ENCODE results near the gene PRR13.
"Not testable (repeated sequence)": the region's sequence is repeated elsewhere in the genome, so short reads cannot be mapped to it uniquely, and the experiment has no call there.

The PRR13 gene

GRCh38 chr12:53441040-53441833, at the start of gene PRR13:
Gene PRR13, plus strand, starts transcription at chr12:53441734. Its CDS starts 981 bp downstream, at chr12:53442715.
- DNase-seq (ENCODE audit: low spot score): peak; percentile 96

DNA sequence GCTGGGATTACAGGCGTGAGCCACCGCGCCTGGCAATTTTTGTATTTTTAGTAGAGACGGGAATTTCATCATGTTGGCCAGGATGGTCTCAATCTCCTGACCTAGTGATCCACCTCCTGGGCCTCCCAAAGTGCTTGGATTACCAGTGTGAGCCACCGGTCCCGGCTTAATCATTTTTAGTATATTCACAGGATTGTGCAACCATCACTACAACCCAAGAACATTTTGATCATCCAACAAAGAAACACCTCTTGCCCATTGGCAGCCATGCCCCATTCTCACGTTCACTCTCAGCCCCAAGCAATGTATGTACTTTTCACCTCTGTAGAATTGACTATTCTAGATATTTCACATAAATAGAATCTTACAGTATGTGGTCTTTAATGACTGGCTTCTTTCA, 41.6 kb upstream of the PRR13 start:
- no peak for DNase-seq (ENCODE audit: low spot score)

GRCh38 chr12:53402351-53402750, 39.2 kb upstream of the PRR13 start:
- DNase-seq (ENCODE audit: low spot score): not testable (repeated sequence)

DNA sequence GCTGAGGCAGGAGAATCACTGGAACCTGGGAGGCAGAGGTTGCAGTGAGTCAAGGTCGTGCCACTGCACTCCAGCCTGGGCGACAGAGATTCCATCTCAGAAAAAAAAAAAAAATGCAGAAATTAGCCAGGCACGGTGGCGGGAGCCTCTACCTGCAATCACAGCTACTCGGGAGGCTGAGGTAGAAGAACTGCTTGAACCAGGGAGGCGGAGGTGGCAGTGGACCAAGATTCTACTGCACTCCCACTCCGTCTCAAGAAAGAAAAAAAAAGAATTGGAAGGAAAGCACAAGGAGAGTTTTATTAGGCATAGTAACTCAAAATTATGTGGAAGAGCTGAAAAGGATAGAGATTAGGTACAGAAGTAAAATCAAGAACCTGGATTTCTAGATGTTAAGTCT, 38.7 kb upstream of the PRR13 start:
- no peak for DNase-seq (ENCODE audit: low spot score)

DNA sequence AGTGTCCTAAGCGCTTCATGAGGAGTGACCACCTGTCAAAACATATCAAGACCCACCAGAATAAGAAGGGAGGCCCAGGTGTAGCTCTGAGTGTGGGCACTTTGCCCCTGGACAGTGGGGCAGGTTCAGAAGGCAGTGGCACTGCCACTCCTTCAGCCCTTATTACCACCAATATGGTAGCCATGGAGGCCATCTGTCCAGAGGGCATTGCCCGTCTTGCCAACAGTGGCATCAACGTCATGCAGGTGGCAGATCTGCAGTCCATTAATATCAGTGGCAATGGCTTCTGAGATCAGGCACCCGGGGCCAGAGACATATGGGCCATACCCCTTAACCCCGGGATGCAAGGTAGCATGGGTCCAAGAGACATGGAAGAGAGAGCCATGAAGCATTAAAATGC, 30.6 kb upstream of the PRR13 start:
- no peak for DNase-seq (ENCODE audit: low spot score)

GRCh38 chr12:53413485-53414204, 27.9 kb upstream of the PRR13 start:
- no peak for DNase-seq (ENCODE audit: low spot score)

- no peak for DNase-seq (ENCODE audit: low spot score)
These were observed 26.6 kb upstream of the PRR13 start for GRCh38 chr12:53414756-53415417.

- DNase-seq (ENCODE audit: low spot score): not testable (repeated sequence)
These were observed 25.7 kb upstream of the PRR13 start for GRCh38 chr12:53415752-53416389.

DNA sequence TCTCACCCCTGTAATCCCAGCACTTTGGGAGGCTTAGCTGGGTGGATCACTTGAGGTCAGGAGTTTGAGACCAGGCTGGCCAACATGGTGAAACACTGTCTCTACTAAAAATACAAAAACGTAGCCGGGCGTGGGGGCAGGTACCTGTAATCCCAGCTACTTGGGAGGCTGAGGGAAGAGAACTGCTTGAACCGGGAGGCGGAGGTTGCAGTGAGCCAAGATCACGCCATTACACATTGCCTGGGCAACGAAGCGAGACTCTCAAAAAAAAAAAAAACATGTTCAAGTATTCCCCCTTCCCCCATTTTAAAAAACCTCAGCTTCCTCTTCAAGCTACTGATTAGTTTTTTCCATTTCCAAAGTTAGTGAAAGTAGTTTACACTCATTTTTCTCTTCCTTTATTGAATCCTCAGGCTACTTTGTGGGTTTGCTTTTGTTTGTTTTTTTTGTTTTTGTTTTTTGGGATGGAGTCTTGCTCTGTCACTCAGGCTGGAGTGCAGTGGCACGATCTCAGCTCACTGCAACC, 24.2 kb upstream of the PRR13 start:
- not testable (repeated sequence) for DNase-seq (ENCODE audit: low spot score)

- no peak for DNase-seq (ENCODE audit: low spot score)
These were observed 23.3 kb upstream of the PRR13 start for GRCh38 chr12:53418221-53418620.

DNA sequence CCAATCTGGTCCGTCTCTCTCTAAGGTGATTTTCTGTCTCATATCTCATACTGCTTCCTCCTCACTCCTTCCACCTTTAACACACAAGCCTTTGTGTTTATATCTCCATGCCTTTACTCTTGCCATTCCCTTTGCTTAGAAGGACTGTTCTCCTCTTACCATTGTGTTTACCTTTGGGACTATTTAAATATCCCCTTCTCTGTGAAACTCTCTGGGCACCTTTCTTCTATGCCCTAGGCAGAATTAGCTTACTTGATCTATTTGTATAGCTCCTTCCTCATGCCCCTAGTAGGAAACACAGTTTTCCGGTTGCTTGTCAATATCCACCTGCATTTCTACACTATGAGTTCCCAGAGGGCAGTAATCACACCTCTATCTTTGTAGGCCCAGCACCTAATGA, 21.8 kb upstream of the PRR13 start:
- DNase-seq (ENCODE audit: low spot score): no peak

GRCh38 chr12:53422247-53422646, 19.3 kb upstream of the PRR13 start:
- not testable (repeated sequence) for DNase-seq (ENCODE audit: low spot score)

GRCh38 chr12:53423597-53423996, 17.9 kb upstream of the PRR13 start, which contains the start of gene AMHR2:
Gene AMHR2, plus strand, starts transcription at chr12:53423855. Its CDS starts 80 bp downstream, at chr12:53423935.
- DNase-seq (ENCODE audit: low spot score): no peak

DNA sequence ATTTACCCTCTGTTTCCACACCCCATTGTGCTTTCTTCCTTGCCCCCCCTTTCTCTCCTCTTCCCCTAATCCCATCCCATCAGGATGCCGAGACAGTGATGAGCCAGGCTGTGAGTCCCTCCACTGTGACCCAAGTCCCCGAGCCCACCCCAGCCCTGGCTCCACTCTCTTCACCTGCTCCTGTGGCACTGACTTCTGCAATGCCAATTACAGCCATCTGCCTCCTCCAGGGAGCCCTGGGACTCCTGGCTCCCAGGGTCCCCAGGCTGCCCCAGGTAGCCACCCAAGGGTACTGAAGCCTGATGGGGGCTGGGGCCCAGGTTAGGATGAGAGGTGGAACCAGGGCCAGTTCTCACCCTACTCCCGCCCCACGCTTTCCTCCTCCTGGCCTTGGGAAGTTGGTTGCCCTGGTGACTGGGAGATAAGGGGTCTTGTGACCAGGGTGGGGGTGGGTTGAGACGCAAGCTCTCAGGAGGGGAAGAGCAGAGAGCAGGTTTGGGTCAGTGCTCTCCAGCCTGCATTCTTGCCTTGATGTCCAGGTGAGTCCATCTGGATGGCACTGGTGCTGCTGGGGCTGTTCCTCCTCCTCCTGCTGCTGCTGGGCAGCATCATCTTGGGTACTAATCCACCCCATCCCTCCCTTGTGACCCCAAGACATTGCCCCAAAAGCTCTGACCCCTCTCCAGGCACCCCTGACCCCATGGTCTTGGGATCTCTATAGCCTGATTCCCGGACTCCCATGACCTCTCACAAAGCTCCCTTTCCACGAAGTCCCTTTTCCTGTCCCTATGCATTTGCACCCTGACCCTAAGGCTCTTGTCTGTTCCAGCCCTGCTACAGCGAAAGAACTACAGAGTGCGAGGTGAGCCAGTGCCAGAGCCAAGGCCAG, 16.7 kb upstream of the PRR13 start:
- DNase-seq (ENCODE audit: low spot score): no peak

DNA sequence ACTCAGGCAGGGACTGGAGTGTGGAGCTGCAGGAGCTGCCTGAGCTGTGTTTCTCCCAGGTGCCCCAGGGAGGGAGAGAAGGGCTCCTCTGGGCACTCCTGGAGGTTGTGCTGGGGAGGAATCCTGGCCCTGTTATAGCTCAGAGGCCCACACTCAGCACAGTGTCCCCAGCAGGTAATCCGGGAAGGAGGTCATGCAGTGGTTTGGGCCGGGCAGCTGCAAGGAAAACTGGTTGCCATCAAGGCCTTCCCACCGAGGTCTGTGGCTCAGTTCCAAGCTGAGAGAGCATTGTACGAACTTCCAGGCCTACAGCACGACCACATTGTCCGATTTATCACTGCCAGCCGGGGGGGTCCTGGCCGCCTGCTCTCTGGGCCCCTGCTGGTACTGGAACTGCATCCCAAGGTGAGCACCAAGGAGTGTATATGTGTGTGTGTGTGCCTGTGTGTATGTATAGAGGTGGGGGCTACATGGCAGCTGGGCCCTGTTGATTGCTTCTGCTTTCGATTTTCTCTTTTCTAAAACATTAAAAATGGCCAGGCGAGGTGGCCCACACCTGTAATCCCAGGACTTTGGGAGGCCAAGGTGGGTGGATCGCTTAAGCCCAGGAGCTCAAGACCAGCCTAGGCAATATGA, 15.9 kb upstream of the PRR13 start:
- DNase-seq (ENCODE audit: low spot score): no peak

- peak; percentile 81 for DNase-seq (ENCODE audit: low spot score)
These were observed 13.5 kb upstream of the PRR13 start for GRCh38 chr12:53427905-53428594.

DNA sequence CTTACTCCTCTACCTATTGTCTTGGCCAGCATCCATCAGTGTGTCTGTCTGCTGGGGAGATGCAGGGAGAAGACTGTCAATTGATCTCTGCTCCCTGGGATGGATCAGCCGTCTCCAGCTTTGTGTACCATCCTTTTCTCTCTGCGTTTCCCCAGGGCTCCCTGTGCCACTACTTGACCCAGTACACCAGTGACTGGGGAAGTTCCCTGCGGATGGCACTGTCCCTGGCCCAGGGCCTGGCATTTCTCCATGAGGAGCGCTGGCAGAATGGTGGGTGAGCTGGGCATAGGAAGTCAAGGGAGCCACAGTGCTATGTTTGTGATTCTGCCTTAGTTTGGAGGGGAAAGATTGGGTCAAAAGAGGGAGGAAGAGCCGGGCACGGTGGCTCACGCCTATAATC, 12.8 kb upstream of the PRR13 start:
- DNase-seq (ENCODE audit: low spot score): no peak

DNA sequence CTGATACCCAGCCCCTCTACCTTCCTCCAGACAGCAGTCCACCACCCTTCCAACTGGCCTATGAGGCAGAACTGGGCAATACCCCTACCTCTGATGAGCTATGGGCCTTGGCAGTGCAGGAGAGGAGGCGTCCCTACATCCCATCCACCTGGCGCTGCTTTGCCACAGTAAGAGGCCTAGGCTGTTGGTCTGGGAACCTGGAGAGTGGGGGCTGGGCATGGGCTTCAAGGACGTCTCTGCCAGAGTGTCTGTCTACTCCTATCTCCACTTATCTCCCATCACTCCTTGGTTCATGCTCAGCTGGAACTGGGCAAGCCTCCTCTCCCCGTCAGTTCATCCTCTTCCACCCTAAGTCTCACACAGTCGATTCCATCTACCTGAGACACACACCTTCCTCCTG, 11.4 kb upstream of the PRR13 start:
- no peak for DNase-seq (ENCODE audit: low spot score)

DNA sequence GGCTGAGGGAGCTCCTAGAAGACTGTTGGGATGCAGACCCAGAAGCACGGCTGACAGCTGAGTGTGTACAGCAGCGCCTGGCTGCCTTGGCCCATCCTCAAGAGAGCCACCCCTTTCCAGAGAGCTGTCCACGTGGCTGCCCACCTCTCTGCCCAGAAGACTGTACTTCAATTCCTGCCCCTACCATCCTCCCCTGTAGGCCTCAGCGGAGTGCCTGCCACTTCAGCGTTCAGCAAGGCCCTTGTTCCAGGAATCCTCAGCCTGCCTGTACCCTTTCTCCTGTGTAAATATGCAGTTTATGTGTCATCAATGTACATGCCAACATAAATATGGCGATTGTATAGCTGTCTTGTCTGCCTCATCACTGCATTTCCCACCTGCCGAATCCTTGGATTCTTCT, 10.3 kb upstream of the PRR13 start:
- DNase-seq (ENCODE audit: low spot score): no peak

- DNase-seq (ENCODE audit: low spot score): not testable (repeated sequence)
These were observed 6.2 kb upstream of the PRR13 start for GRCh38 chr12:53435326-53435725.

Measured in AG08396 (cell line).